Esophagus squamous epithelium (tissue), 4 donors: ENCODE data around the gene OSTM1.

Source experiments
- POLR2A ChIP-seq, 4 donors: fragments of 450-650 bp; IDR thresholded peaks; one replicate each; pipeline ENCODE4 v1.6.1; 2017; ENCODE audit warnings: antibody characterized with exemption in 4 of 4, mild to moderate bottlenecking in 4 of 4, moderate library complexity in 3 of 4
- TF ChIP-seq, protein P1 (sequence below), 6 experiments: fragments of 450-650 bp in 4 of 6; fragments of 200-600 bp in 2 of 6; sonication (generic) in 2 of 6; IDR thresholded peaks; one replicate each; pipeline ENCODE4 v1.5.1; 2016 to 2019; ENCODE audit warnings: antibody characterized with exemption in 6 of 6, mild to moderate bottlenecking in 4 of 6, moderate library complexity in 4 of 6

GRCh38 chr6:108078191-108078590, 3.6 kb upstream of the OSTM1 start:
- TF ChIP-seq POLR2A (IDR thresholded peaks at IDR 0.05): no peak
- TF ChIP-seq, protein P1, sequence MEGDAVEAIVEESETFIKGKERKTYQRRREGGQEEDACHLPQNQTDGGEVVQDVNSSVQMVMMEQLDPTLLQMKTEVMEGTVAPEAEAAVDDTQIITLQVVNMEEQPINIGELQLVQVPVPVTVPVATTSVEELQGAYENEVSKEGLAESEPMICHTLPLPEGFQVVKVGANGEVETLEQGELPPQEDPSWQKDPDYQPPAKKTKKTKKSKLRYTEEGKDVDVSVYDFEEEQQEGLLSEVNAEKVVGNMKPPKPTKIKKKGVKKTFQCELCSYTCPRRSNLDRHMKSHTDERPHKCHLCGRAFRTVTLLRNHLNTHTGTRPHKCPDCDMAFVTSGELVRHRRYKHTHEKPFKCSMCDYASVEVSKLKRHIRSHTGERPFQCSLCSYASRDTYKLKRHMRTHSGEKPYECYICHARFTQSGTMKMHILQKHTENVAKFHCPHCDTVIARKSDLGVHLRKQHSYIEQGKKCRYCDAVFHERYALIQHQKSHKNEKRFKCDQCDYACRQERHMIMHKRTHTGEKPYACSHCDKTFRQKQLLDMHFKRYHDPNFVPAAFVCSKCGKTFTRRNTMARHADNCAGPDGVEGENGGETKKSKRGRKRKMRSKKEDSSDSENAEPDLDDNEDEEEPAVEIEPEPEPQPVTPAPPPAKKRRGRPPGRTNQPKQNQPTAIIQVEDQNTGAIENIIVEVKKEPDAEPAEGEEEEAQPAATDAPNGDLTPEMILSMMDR (IDR thresholded peaks at IDR 0.05): no peak
